ENCODE data around the gene MKLN1.

DNA sequence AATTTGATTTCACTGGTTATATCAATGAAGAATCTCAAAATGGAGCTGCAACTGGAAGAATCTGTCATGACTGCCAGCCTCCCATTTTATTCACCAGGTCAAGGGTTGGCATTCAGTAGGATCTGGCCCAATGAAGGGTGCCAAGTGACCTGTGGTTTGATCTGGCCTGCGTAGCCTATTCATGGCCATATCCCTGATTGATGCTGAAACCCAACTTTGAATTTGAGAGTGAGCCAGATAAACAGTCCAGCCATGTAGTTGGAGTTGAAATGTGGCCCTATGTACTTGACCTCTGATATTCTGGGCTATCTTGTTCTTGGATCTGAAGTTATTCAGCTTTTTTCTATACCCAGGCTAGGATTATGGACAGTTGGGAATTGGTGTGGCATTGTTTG is 1.5 kb downstream of the MKLN1 start:
- TF ChIP-seq, protein P1, sequence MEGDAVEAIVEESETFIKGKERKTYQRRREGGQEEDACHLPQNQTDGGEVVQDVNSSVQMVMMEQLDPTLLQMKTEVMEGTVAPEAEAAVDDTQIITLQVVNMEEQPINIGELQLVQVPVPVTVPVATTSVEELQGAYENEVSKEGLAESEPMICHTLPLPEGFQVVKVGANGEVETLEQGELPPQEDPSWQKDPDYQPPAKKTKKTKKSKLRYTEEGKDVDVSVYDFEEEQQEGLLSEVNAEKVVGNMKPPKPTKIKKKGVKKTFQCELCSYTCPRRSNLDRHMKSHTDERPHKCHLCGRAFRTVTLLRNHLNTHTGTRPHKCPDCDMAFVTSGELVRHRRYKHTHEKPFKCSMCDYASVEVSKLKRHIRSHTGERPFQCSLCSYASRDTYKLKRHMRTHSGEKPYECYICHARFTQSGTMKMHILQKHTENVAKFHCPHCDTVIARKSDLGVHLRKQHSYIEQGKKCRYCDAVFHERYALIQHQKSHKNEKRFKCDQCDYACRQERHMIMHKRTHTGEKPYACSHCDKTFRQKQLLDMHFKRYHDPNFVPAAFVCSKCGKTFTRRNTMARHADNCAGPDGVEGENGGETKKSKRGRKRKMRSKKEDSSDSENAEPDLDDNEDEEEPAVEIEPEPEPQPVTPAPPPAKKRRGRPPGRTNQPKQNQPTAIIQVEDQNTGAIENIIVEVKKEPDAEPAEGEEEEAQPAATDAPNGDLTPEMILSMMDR (IDR thresholded peaks at IDR 0.05) = no peak
- no peak for TF ChIP-seq EZH2 (IDR thresholded peaks at IDR 0.05; ENCODE audit: borderline replicate concordance, insufficient read depth, low read depth, low read length, poor library complexity, severe bottlenecking)

Data from B cell (primary cell).